CD4-positive, alpha-beta T cell (primary cell): ENCODE results near the gene CFAP141. TPM values are rescaled to one million over a fixed set of nuclear protein-coding genes. Genes with fewer than 3 reads are reported as not detected.

Experiments used
- ATAC-seq: fragments of 200-7000 bp; cut with Tn5 transposase; one replicate; pipeline ENCODE4 v1.10.0; 2022; ENCODE audit warnings: mild to moderate bottlenecking; ENCODE audit not compliant: poor library complexity
- CTCF ChIA-PET: fragments of 350-600 bp; sonication (Branson Sonifier 250); formaldehyde crosslinking; loops from one replicate; lab custom pipeline; 2021; ENCODE audit warnings: antibody characterized with exemption, inconsistent platforms; lab: Charles Lee
- POLR2A ChIA-PET: fragments of 350-600 bp; sonication (Branson Sonifier 250); formaldehyde crosslinking; loops from one replicate; lab custom pipeline; 2021; ENCODE audit warnings: antibody characterized with exemption, inconsistent platforms; lab: Charles Lee
- DNase-seq, 14 experiments: peaks; one replicate each; pipeline ENCODE4 v3.0.0-alpha.2; 2013 to 2020; ENCODE audit warnings: mixed read lengths in 2 of 14
- H3K27ac ChIP-seq, 2 donors: one replicate each; pipeline versions ENCODE4 v1.5.1 to v1.7.0; 2013; ENCODE audit warnings: low read length in 2 of 2, low read depth in 1 of 2, mild to moderate bottlenecking in 1 of 2
- H3K27me3 ChIP-seq, 2 experiments: 1 replicate in 1 of 2; 2 replicates in 1 of 2; pipeline versions ENCODE4 v1.6.1 to v1.7.0; 2013; ENCODE audit warnings: low read length in 2 of 2, control low read depth in 1 of 2, mild to moderate bottlenecking in 1 of 2, moderate library complexity in 1 of 2; ENCODE audit not compliant: insufficient read depth in 2 of 2, control insufficient read depth in 1 of 2
- H3K36me3 ChIP-seq: one replicate; pipeline ENCODE4 v1.6.1; 2013; ENCODE audit warnings: low read length, control low read depth; ENCODE audit not compliant: insufficient read depth
- H3K4me1 ChIP-seq: one replicate; pipeline ENCODE4 v1.6.1; 2013; ENCODE audit warnings: low read length, control low read depth; ENCODE audit not compliant: insufficient read depth
- H3K4me3 ChIP-seq: one replicate; pipeline ENCODE4 v1.5.1; 2013; ENCODE audit warnings: mild to moderate bottlenecking, low read length, moderate library complexity
- H3K9me3 ChIP-seq, 2 experiments: 1 replicate in 1 of 2; 2 replicates in 1 of 2; pipeline versions ENCODE4 v1.6.1 to v1.7.0; 2013; ENCODE audit warnings: low read length in 2 of 2, mild to moderate bottlenecking in 2 of 2, control low read depth in 1 of 2, moderate library complexity in 1 of 2; ENCODE audit not compliant: control insufficient read depth in 1 of 2, insufficient read depth in 1 of 2
- H3K27ac Mint-ChIP-seq: one replicate; pipeline ENCODE4 v1.8.0; 2020; ENCODE audit warnings: mixed read lengths
- H3K27me3 Mint-ChIP-seq: one replicate; pipeline ENCODE4 v1.8.0; 2021; ENCODE audit warnings: mixed read lengths
- H3K36me3 Mint-ChIP-seq: one replicate; pipeline ENCODE4 v1.8.0; 2021; ENCODE audit warnings: low read depth, mixed read lengths
- H3K4me1 Mint-ChIP-seq: one replicate; pipeline ENCODE4 v1.8.0; 2021; ENCODE audit warnings: low read depth, mixed read lengths
- H3K4me3 Mint-ChIP-seq: one replicate; pipeline ENCODE4 v1.8.0; 2020; ENCODE audit warnings: mild to moderate bottlenecking, mixed read lengths
- H3K9me3 Mint-ChIP-seq: one replicate; pipeline ENCODE4 v1.8.0; 2020; ENCODE audit warnings: mixed read lengths
- CTCF ChIP-seq: fragments of 200-600 bp; IDR thresholded peaks from one replicate; pipeline ENCODE4 v1.8.0; 2022; ENCODE audit warnings: antibody characterized with exemption, mild to moderate bottlenecking
- intact Hi-C, 2 experiments: fragments of 100-400 bp; cut with DNase I in 1 of 2; cut with micrococcal nuclease in 1 of 2; formaldehyde crosslinking; loops; one replicate each; pipeline versions ENCODE4 v1.15.1 to v1.9.0; 2023 to 2025; cut with DNase I, micrococcal nuclease
- total RNA-seq, 174 experiments: library from RNA in 2 of 174; stranded (reverse) in 2 of 174; gene quantifications; one replicate each; pipeline ENCODE4 v1.2.3 and lab custom pipeline; 2021 to 2026

CFAP141 gene
- total RNA-seq, 2 experiments from 2014 or later: not detected

GRCh38 chr1:154213274-154213673 lies 7.1 kb upstream of the CFAP141 start:
- H3K36me3 Mint-ChIP-seq: peaks cover 81% of the 10 kb centered on the region

GRCh38 chr1:154212083-154212482 lies 6.0 kb upstream of the CFAP141 start:
- POLR2A ChIA-PET: no interaction called here
- peaks cover 6% of the 10 kb centered on the region for H3K4me1 ChIP-seq
- H3K4me3 ChIP-seq: no peak overlapping the region
- DNase-seq (no peak), ATAC-seq (no peak)
- H3K9me3 ChIP-seq: no peaks in the 10 kb centered on the region
- CTCF ChIA-PET: no interaction called here
- H3K27ac ChIP-seq: no peak overlapping the region
- Mint-ChIP-seq H3K27me3 (no peaks in the 10 kb centered on the region), H3K27ac (peak overlapping the region; percentile 10), H3K9me3 (no peaks in the 10 kb centered on the region), H3K4me3 (no peak overlapping the region), H3K4me1 (peaks cover 8% of the 10 kb centered on the region), H3K36me3 (peaks cover 81% of the 10 kb centered on the region)
- TF ChIP-seq CTCF: no peak
- peaks cover 73% of the 10 kb centered on the region for H3K36me3 ChIP-seq
- no peaks in the 10 kb centered on the region for H3K27me3 ChIP-seq
- intact Hi-C loops: no loop called here

More at GRCh38 chr1:154213274-154213673, 7.1 kb upstream of the CFAP141 start:
- ATAC-seq: no peak
- peaks cover 74% of the 10 kb centered on the region for H3K36me3 ChIP-seq
- H3K27ac ChIP-seq: no peak overlapping the region
- H3K27ac Mint-ChIP-seq: no peak overlapping the region
- POLR2A ChIA-PET: no interaction called here
- DNase-seq: no peak
- no peaks in the 10 kb centered on the region for H3K27me3 Mint-ChIP-seq
- H3K4me1 ChIP-seq: peaks cover 16% of the 10 kb centered on the region
- no peak overlapping the region for H3K4me3 Mint-ChIP-seq
- peaks cover 20% of the 10 kb centered on the region for H3K4me1 Mint-ChIP-seq
- H3K9me3 Mint-ChIP-seq: no peaks in the 10 kb centered on the region
- CTCF ChIA-PET: interaction anchor here (0.7 to 1.5 kb wide), 2 partner anchors 15 to 48 kb away, joined by 3 read pairs; no protein-coding TSS in a partner anchor
- intact Hi-C loops: no loop called here
- no peak for TF ChIP-seq CTCF
- no peaks in the 10 kb centered on the region for H3K9me3 ChIP-seq
- H3K4me3 ChIP-seq: no peak overlapping the region
- H3K27me3 ChIP-seq: no peaks in the 10 kb centered on the region

- Histone ChIP-seq H3K4me3 (no peak overlapping the region), H3K27me3 (no peaks in the 10 kb centered on the region), H3K9me3 (no peaks in the 10 kb centered on the region), H3K27ac (no peak overlapping the region), H3K4me1 (no peaks in the 10 kb centered on the region), H3K36me3 (peaks cover 73% of the 10 kb centered on the region)
- H3K9me3 Mint-ChIP-seq: no peaks in the 10 kb centered on the region
- DNase-seq: no peak
- CTCF ChIA-PET: no interaction called here
- ATAC-seq: no peak
- H3K27me3 Mint-ChIP-seq: no peaks in the 10 kb centered on the region
- H3K4me3 Mint-ChIP-seq: no peak overlapping the region
- peaks cover 9% of the 10 kb centered on the region for H3K4me1 Mint-ChIP-seq
- peaks cover 84% of the 10 kb centered on the region for H3K36me3 Mint-ChIP-seq
- H3K27ac Mint-ChIP-seq: peak overlapping the region; percentile 47
- POLR2A ChIA-PET: interaction anchor here (0.7 kb wide), 1 partner anchor 425 kb away, joined by 4 read pairs; no protein-coding TSS in a partner anchor
- intact Hi-C loops: no loop called here
- TF ChIP-seq CTCF: no peak
These were observed 2.7 kb upstream of the CFAP141 start for GRCh38 chr1:154208677-154209388.
